ENCODE results near the gene RPRD1A. TPM values are rescaled to one million over a fixed set of nuclear protein-coding genes. Genes with fewer than 3 reads are reported as not detected.
"Not testable (repeated sequence)": the region's sequence is repeated elsewhere in the genome, so short reads cannot be mapped to it uniquely, and the experiment has no call there.

Gene RPRD1A
- total and polyA plus RNA-seq, 2 experiments from 2014 or later = 24.2 to 39.7 TPM

DNA sequence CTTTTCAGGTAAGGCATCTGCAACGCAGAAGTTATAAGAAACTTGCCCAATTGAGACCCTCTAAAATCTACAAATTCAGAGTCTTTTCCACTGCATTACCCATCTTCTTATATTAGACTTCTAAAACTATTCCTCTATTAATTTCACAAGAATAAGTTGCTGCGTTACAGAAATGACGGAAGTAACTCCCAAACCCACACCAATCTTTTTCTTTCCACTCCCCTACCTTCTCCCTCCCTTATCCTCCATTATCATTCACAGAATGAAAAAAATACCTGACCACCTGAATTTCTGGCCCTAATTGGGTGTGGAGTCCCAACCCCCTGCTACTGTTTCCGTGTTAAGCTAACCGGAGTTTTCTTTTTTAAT, 689 bp downstream of the RPRD1A start:
- H2AFZ ChIP-seq = peak overlapping the region; percentile 80
- in situ Hi-C loops (cut with MboI) = no loop called here
- H3K4me2 ChIP-seq (ENCODE audit: unreplicated experiment) = peak overlapping the region; percentile 93
- no peak for TF ChIP-seq EZH2phosphoT487 (IDR thresholded peaks at IDR 0.05; ENCODE audit: insufficient read depth, low read depth)
- TF ChIP-seq EZH2 (IDR thresholded peaks at IDR 0.05; ENCODE audit: insufficient read depth, poor library complexity, severe bottlenecking) = no peak
- peak overlapping the region; percentile 99 for H3K9ac ChIP-seq
- no peaks in the 10 kb centered on the region for H3K9me2 ChIP-seq (ENCODE audit: insufficient read depth)
- WGBS, 2 experiments (ENCODE audit: low coverage in 1 of 2, low lambda C conversion rate in 2 of 2, missing lambda C conversion rate in 2 of 2) = 0 to 1% methylated on average over 5 of the region's 5 CpGs
- H3K4me1 ChIP-seq (ENCODE audit: insufficient read depth) = peaks cover 11% of the 10 kb centered on the region; the same call in 1 of the 2 replicates
- no peaks in the 10 kb centered on the region for H3K9me3 ChIP-seq (ENCODE audit: low read depth)
- peaks cover 53% of the 10 kb centered on the region for H3K79me2 ChIP-seq (ENCODE audit: insufficient read depth)
- no peaks in the 10 kb centered on the region; the same call in 1 of the 2 replicates for H3K36me3 ChIP-seq (ENCODE audit: low read depth)
- peak; percentile 33 for DNase-seq
- H3K27ac ChIP-seq = peak overlapping the region; percentile 97
- no peaks in the 10 kb centered on the region for H3K27me3 ChIP-seq (replicated peaks; ENCODE audit: insufficient read depth)
- H3K4me3 ChIP-seq = peak overlapping the region; percentile 93
- H3F3A ChIP-seq (ENCODE audit: insufficient read depth) = peaks cover 10% of the 10 kb centered on the region; the same call in 1 of the 2 replicates
- no peaks in the 10 kb centered on the region for H4K20me1 ChIP-seq (ENCODE audit: insufficient read depth)

GRCh38 chr18:36066001-36066400, 1.4 kb downstream of the RPRD1A start:
- Histone ChIP-seq H4K20me1 (ENCODE audit: insufficient read depth) (no peaks in the 10 kb centered on the region), H3K9me2 (ENCODE audit: insufficient read depth) (no peaks in the 10 kb centered on the region), H3F3A (ENCODE audit: insufficient read depth) (peaks cover 10% of the 10 kb centered on the region; the same call in 1 of the 2 replicates), H3K4me3 (peak overlapping the region; percentile 93), H3K27me3 (replicated peaks; ENCODE audit: insufficient read depth) (no peaks in the 10 kb centered on the region), H2AFZ (no peak overlapping the region), H3K27ac (peak overlapping the region; percentile 97), H3K9ac (peak overlapping the region; percentile 99), H3K79me2 (ENCODE audit: insufficient read depth) (peaks cover 60% of the 10 kb centered on the region), H3K9me3 (ENCODE audit: low read depth) (no peaks in the 10 kb centered on the region), H3K4me1 (ENCODE audit: insufficient read depth) (peaks cover 11% of the 10 kb centered on the region; the same call in 1 of the 2 replicates), H3K4me2 (ENCODE audit: unreplicated experiment) (peak overlapping the region; percentile 93), H3K36me3 (ENCODE audit: low read depth) (no peaks in the 10 kb centered on the region; the same call in 1 of the 2 replicates)
- peak; percentile 57 for DNase-seq
- WGBS, 2 experiments (ENCODE audit: low coverage in 1 of 2, low lambda C conversion rate in 2 of 2, missing lambda C conversion rate in 2 of 2) = 8 to 9% methylated on average over 5 of the region's 5 CpGs
- in situ Hi-C loops (cut with MboI) = no loop called here
- no peak for TF ChIP-seq EZH2phosphoT487 (IDR thresholded peaks at IDR 0.05; ENCODE audit: insufficient read depth, low read depth)
- no peak for TF ChIP-seq EZH2 (IDR thresholded peaks at IDR 0.05; ENCODE audit: insufficient read depth, poor library complexity, severe bottlenecking)

- Histone ChIP-seq H3F3A (ENCODE audit: insufficient read depth) (peaks cover 10% of the 10 kb centered on the region; the same call in 1 of the 2 replicates), H3K79me2 (ENCODE audit: insufficient read depth) (peaks cover 72% of the 10 kb centered on the region), H3K4me1 (ENCODE audit: insufficient read depth) (peaks cover 11% of the 10 kb centered on the region; the same call in 1 of the 2 replicates)
- H3K9me3 ChIP-seq (ENCODE audit: low read depth); H3K27me3 ChIP-seq (replicated peaks; ENCODE audit: insufficient read depth); H3K36me3 ChIP-seq (ENCODE audit: low read depth); in situ Hi-C loops (cut with MboI); H3K9ac ChIP-seq; H3K27ac ChIP-seq; H4K20me1 ChIP-seq (ENCODE audit: insufficient read depth); H3K9me2 ChIP-seq (ENCODE audit: insufficient read depth); H3K4me2 ChIP-seq (ENCODE audit: unreplicated experiment); DNase-seq; H2AFZ ChIP-seq; H3K4me3 ChIP-seq: not testable (repeated sequence)
- WGBS, 2 experiments (ENCODE audit: low coverage in 1 of 2, low lambda C conversion rate in 2 of 2, missing lambda C conversion rate in 2 of 2) = 92 to 93% methylated on average over 8 to 9 of the region's 9 CpGs
Measured at GRCh38 chr18:36064809-36065079, 2.6 kb downstream of the RPRD1A start.

DNA sequence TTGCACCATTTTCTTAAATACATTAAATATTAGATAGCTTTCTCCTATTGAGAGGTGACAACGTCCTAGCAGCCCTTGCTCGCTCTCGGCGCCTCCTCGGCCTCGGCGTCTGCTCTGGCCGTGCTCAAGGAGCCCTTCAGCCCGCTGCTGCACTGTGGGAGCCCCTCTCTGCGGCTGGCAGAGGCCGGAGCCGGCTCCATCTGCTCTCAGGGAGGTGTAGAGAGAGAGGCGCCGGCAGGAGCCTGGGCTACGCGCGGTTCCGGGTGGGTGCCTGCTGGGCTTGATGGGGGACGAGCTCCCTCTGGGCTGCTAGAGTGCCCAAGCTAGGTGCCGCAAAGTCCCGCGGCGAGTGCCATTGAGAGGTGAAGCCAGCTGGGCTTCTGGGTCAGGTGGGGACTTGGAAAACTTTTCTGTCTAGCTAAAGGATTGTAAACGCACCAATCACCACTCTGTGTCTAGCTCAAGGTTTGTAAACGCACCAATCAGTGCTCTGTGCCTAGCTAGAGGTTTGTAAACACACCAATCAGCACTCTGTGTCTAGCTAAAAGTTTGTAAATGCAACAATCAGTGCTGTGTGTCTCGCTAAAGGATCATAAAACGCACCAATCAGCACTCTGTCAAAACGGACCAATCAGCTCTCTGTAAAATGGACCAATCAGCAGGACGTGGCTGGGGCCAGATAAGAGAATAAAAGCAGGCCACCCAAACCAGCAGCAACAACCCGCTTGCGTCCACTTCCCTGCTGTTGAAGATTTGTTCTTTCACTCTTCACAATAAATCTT, 3.1 kb downstream of the RPRD1A start:
- Histone ChIP-seq H3K79me2 (ENCODE audit: insufficient read depth) (peaks cover 77% of the 10 kb centered on the region), H3K9ac (no peak overlapping the region), H3K4me2 (ENCODE audit: unreplicated experiment) (no peak overlapping the region), H3K4me1 (ENCODE audit: insufficient read depth) (peaks cover 11% of the 10 kb centered on the region; the same call in 1 of the 2 replicates), H3K9me2 (ENCODE audit: insufficient read depth) (no peaks in the 10 kb centered on the region), H3K4me3 (no peak overlapping the region), H3K27me3 (replicated peaks; ENCODE audit: insufficient read depth) (no peaks in the 10 kb centered on the region), H3K36me3 (ENCODE audit: low read depth) (no peaks in the 10 kb centered on the region; the same call in 1 of the 2 replicates), H3K27ac (no peak overlapping the region), H3F3A (ENCODE audit: insufficient read depth) (peaks cover 10% of the 10 kb centered on the region; the same call in 1 of the 2 replicates), H2AFZ (no peak overlapping the region), H4K20me1 (ENCODE audit: insufficient read depth) (no peaks in the 10 kb centered on the region), H3K9me3 (ENCODE audit: low read depth) (no peaks in the 10 kb centered on the region)
- WGBS, 2 experiments (ENCODE audit: low coverage in 1 of 2, low lambda C conversion rate in 2 of 2, missing lambda C conversion rate in 2 of 2) = 95 to 96% methylated on average over 22 to 31 of the region's 31 CpGs
- DNase-seq = no peak
- TF ChIP-seq EZH2 (IDR thresholded peaks at IDR 0.05; ENCODE audit: insufficient read depth, poor library complexity, severe bottlenecking) = no peak
- TF ChIP-seq EZH2phosphoT487 (IDR thresholded peaks at IDR 0.05; ENCODE audit: insufficient read depth, low read depth) = no peak
- in situ Hi-C loops (cut with MboI) = no loop called here
